ENCODE data around the gene PROB1.
A peak's percentile ranks its signal among the peaks of the same experiment; 100 is the strongest.
"Not testable (repeated sequence)": the region's sequence is repeated elsewhere in the genome, so short reads cannot be mapped to it uniquely, and the experiment has no call there.

Gene PROB1

GRCh38 chr5:139392324-139392677, 2.6 kb downstream of the PROB1 start:
- no peak for DNase-seq

GRCh38 chr5:139391570-139392323, 3.2 kb downstream of the PROB1 start:
- DNase-seq = no peak

DNA sequence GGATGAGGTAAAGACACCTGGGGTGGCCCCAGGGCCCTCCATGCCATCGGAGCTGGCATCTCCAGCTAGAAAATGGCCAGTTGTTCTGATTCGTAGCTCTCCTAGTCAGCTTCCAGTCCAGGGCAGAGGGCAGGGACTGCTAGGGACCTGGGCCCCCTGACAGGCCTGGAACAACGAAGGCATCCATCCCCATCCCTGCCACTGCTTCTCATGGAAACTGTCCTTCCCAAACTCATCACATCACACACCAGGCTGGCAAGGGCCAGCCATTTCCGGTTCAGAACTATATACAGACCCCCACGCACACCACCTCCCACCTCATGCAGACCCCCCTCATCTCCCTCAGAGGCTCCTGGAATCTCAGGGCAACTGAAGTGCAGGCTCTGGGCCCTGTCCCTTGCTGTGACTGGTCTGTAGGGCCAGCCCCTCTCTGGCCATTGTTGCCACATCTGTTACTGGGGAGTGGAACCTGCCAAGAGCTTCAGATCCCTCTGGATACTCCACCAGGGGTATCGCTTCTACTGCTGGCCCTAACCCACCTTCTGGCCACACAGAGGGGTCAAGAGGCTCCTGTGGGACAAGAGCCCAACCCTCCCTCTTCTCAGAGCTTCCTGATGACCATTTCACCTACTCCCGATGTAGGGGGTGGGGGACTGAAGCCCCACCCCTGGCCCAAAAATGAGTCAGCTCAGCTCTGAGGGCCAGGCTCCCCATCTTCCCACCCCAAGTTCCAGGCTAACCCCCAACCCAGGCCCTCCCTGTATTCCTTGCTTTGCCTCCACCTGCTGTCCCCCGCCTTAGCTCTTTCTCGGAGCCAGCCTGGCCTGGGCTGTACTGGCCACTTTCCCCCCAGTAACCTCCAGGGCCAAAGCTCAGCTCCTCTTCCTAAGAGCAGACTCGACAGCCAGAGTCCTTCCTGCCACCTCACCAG, 4.0 kb downstream of the PROB1 start:
- no peak for DNase-seq

DNA sequence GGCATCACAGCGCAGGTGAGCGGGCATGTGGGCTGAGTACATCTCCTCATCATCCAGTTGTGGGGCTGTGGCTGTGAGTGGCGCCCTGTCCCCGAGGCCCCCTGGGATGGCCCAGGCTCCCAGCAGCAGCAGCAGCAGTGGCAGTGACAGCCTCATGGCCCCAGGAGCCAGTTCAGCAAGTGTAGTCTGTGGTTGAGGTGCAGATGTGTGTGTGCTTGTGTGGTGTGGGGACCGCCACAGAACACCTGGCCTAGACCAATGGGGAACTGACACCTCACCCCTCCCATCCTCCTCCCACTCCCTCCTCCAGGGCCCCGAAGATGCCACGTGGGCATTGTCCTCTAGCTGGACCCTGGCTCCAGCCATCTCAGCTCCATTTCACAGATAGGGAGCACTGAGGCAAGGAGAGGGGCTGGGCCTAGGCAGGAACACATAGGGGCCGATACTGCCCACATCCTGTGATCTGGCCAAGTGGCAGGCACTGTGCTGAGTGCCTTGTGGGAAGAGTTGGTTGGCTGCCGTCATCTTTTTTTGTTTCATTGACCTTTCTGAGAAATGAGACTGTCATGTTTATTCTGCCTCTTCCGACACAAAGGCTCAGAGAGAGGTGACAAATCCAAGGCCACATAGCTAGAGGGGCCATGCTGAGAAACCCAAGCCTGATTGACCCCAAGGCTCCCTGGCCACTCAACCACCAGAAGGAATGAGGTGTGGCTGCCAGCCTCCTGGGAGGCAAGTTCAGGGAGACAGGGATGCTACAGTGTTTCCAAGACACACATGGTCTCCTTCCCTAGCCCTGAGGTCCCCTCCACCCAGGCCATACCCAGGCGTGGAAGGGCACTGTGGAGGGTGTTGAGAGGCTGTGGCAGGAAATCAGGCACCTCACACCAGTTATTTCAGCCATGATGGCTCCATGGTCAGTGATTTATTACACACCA, 4.9 kb downstream of the PROB1 start, which contains the start of gene MZB1:
TSS of gene MZB1 (minus strand) at position 213 of the 938 bp plus-strand sequence. CDS start at position 156, 57 bp downstream.
- DNase-seq = peak; percentile 61

DNA sequence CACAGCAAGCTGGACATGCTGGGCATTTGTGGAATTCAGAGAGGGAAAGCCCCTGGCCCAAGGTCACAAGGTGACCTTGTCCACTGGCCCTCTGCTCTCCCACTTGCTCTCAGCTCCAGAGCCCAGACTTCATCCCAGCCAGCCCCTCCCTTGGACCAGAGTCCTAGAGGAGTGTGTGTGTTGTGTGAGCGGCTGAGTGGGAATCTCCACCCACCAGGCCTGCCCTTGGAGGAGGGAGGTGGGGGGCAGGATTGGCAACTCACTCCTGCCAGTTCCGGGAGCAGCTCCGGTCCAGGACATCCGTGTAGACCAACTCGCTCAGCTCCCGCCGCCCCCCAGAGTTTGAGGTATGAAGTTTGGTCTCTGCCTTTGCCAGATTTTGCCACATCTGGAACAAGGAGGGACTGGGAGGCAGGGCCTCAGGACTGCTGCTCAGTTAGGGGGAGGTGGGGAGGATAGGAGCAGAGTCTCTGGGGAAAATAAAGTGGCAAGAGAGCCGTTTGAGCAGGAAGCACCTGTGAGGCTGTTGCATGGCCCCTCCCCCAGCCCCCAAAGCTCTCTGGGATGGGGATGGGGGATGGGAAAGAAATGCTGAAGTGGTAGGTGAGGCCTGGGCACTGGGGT, 6.6 kb downstream of the PROB1 start:
- no peak for DNase-seq

DNA sequence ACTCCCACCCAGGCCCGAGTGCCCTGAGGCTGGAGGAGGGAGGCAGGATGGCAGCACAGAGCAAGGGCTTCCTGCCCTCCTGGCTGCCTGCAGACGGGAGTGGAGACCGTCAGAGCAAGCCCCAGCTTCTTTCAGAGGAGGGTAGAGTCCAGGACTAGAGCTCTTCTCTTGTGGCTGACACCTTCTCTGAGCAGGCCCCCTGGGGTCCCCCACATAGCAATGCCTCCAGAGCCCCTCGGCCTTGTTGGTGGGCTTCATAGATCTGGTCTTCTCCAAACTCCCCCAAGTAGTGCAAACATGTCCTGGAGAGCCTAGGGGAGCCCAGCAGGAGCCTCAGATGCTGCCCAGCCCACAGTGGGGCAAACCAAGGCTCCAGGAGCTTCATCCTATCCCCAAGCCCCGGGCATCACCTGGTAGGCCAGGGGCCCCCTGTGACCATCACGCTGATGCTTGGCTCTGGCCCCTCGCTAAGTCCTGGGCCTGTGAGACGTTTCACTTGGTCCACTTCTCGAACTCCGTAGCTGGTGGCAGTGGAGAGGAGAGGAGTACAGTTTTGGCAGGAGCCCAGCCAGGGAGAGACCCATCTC, 7.2 kb downstream of the PROB1 start:
- DNase-seq = no peak

DNA sequence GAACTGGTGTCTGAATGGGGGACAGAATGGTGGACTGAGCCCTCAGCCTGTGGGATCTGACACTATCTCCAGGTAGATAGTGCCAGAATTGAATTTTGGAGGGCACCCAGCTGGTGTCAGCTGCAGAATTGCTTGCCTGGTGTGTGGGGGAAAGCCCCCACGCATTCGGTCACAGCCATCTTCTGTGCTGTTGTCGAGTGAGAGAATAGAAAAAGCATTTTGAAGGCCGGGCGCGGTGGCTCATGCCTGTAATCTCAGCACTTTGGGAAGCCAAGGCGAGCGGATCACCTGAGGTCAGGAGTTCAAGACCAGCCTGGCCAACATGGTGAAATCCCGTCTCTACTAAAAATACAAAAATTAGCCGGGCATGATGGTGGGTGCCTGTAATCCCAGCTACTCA, 7.9 kb downstream of the PROB1 start:
- not testable (repeated sequence) for DNase-seq

DNA sequence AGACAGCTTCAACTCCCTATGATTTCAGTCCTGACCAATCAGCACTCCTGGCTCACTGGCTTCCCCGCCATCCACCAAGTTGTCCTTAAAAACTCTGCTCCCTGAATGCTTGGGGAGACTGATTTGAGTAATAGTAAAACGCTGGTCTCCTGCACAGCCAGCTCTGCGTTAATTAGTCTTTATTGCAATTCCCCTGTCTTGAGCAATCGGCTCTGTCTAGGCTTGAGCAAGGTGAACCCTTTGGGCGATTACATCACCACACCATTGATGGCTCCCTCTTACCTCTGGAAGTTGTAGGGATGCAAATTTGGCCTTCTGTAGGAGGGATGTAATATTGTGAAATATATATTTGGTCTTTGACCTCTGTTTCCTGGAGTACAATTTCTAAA, 8.9 kb downstream of the PROB1 start:
- no peak for DNase-seq

DNA sequence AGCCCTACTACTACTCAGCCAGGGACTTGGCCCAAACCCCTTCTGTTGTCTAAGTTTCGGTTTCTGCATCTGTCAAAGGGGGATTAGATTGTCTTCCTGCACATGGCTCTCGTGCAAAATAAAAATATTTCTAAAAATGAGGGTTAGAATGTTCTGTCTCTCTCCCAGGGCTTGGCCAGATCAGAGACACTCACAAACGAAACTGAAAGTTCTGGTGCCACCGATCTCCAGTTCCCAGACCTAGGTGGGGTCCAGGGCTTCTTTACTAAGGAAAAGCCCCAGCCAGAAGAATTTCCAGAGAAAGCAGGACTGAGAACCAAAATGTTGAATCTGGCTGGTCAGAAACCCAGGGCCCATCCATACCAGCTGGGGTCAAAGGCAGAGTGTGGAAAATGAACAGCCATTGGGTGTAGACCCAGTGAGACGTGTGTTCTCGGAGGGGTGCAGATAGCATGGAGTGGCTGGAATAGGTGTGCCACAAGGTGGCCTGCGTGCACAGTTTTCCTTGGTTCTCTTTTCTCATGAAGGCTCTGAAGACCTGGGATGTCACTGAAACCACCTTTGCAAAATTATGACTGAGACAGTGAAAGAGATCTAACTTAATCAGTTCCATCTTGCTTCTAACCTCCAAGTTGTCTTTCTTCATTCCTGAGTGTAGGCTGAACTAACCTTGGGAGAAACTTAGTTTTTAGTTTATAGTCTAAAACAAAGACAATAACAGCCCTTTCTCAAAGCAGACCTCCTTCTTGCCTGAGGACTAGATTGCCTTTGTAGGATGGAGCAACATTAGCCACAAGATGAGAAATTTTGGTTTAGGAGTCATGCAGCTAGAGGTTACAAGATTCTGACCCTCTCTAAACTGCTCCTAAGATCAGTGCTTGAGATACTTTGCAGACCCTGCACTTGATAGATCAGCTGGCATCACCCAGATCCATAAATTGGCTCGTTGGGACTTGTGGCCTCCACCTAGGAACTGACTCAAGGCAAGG, 9.5 kb downstream of the PROB1 start:
- no peak for DNase-seq

DNA sequence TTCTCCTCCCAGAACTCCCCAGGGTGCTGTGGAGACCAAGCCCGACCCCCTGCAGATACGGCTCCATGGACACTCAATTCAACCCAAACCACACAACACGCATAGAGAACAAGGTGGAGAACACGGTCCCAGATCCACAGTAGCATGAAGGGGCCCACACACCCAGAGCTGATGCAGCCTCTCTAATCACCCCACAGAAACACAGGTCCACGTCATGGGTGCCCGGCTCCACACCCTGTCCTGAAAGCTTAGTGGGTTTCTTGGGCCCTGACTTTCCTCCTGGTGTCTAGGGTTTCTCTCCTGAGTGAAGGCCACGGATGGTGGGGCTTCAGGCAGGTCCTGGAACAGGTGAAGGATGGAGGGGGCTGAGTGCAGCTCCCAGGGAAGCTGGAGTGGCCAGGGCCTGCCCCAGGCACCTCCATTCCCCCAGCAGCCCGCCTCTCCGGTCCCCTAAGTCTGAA, 10.3 kb downstream of the PROB1 start:
- no peak for DNase-seq

GRCh38 chr5:139383993-139384590, 10.8 kb downstream of the PROB1 start:
- DNase-seq = no peak

GRCh38 chr5:139383275-139383992, 11.5 kb downstream of the PROB1 start, which contains the start of gene SLC23A1:
TSS of gene SLC23A1 (minus strand) at chr5:139383297. CDS start at chr5:139383253, 44 bp downstream.
- no peak for DNase-seq

- no peak for DNase-seq
These were observed 12.1 kb downstream of the PROB1 start for GRCh38 chr5:139382807-139383206.

- DNase-seq = no peak
These were observed 12.8 kb downstream of the PROB1 start for GRCh38 chr5:139381837-139382761.

DNA sequence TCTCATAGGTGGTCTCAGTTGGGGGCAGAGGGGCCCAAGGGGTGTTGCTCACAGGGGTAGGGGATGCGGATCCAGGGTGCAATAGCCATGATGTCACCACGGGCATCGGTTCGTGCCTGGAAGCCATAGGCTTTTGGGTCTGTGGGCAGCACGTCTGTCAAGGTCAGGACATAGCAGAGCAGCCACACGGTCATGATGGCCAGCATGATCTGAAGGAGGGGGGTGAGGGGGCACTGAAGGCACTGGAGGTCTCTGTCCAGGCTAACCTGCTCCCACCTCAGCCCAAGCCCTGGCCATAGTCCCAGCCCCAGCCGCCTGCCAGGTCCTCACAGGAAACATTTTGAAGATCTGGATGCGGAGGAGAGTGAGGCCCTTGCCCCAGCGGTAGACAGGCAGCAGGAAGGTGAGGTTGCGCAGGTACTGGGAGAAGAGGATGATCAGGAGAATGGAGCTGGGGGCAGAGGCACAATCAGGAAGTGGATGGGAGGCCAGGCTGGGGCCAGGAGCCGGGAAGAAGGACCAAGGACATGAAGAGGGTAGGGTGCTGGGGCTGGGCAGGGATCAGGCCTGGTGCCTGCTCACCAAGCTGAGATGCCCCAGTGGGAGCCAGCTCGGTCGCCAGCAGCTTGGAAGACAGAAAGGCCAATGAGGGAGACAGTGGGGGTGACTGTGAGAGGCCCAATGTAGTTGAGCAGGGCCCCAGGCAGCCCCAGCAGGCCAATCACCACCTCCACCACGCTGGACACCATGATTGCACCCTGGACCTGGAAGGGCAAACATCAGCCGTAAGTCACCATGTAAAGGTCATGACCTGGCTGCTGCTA, 15.1 kb downstream of the PROB1 start:
- DNase-seq = no peak

- no peak for DNase-seq
These were observed 16.0 kb downstream of the PROB1 start for GRCh38 chr5:139378941-139379361.
